ENCODE data around the gene VWA2.

GRCh38 chr10:114276671-114277070 lies 37.6 kb downstream of the VWA2 start:
- TF ChIP-seq CTCF (IDR thresholded peaks at IDR 0.05) (no peak), ZFX (IDR thresholded peaks at IDR 0.05; ENCODE audit: borderline replicate concordance) (no peak)
